ENCODE data around the gene RPS6KL1.

Gene RPS6KL1

GRCh38 chr14:74911221-74911620, 11.8 kb downstream of the RPS6KL1 start:
- H3K9me3 ChIP-seq (ENCODE audit: severe bottlenecking), result no peaks in the 10 kb centered on the region
- H3K4me3 ChIP-seq (ENCODE audit: low read depth, low read length), result no peak overlapping the region
- H3K27ac ChIP-seq, result no peak overlapping the region
- no peak for DNase-seq
- peaks cover 6% of the 10 kb centered on the region for H3K36me3 ChIP-seq
- no peaks in the 10 kb centered on the region for H3K27me3 ChIP-seq (ENCODE audit: insufficient read depth, low read depth, severe bottlenecking)
- TF ChIP-seq, protein P1, sequence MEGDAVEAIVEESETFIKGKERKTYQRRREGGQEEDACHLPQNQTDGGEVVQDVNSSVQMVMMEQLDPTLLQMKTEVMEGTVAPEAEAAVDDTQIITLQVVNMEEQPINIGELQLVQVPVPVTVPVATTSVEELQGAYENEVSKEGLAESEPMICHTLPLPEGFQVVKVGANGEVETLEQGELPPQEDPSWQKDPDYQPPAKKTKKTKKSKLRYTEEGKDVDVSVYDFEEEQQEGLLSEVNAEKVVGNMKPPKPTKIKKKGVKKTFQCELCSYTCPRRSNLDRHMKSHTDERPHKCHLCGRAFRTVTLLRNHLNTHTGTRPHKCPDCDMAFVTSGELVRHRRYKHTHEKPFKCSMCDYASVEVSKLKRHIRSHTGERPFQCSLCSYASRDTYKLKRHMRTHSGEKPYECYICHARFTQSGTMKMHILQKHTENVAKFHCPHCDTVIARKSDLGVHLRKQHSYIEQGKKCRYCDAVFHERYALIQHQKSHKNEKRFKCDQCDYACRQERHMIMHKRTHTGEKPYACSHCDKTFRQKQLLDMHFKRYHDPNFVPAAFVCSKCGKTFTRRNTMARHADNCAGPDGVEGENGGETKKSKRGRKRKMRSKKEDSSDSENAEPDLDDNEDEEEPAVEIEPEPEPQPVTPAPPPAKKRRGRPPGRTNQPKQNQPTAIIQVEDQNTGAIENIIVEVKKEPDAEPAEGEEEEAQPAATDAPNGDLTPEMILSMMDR (IDR thresholded peaks at IDR 0.05; ENCODE audit: low read depth, low read length), result no peak

DNA sequence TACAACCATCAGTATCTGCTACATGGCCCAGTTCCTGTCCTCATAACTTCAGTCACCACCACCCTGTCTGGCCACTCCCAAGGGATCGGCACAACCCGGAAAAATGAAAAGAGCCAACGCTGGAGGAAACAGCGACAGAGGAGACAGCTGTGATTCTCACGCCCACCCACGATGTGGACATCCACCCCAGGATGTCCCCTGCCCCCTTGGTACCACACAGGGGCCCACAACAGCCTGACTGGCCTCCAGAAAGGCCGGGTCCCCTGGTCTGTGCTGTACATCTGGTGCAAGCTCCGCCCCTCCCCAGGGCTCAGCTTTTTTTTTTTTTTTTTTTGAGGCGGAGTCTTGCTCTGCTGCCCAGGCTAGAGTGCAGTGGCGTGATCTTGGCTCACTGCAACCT, 12.5 kb downstream of the RPS6KL1 start:
- Histone ChIP-seq H3K4me3 (ENCODE audit: low read depth, low read length) (no peak overlapping the region), H3K27ac (no peak overlapping the region), H3K27me3 (ENCODE audit: insufficient read depth, low read depth, severe bottlenecking) (no peaks in the 10 kb centered on the region), H3K36me3 (peaks cover 6% of the 10 kb centered on the region), H3K9me3 (ENCODE audit: severe bottlenecking) (no peaks in the 10 kb centered on the region)
- DNase-seq, result no peak
- TF ChIP-seq, protein P1 (IDR thresholded peaks at IDR 0.05; ENCODE audit: low read depth, low read length), result no peak

DNA sequence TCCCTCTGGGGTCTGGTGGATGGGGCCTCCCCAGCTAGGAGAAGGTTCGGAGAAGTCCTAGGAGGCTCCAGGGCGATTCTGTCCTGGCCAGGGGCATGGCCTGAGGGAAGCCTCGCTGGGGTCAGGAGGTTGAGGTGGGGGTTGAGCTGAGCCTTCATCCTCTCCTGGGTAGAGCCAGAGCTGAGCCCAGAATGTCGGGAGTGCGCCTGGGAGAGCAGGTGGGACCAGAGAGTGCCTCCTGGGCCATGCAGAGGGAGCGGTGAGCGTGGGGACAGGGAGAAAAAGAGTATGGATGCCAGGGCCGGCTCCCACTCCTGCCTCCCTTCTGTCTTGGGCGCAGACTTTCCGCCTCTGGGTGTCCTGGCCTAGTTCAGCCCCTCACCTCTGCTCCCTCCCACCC, 13.1 kb downstream of the RPS6KL1 start:
- TF ChIP-seq, protein P1 (IDR thresholded peaks at IDR 0.05; ENCODE audit: low read depth, low read length), result no peak
- no peaks in the 10 kb centered on the region for H3K9me3 ChIP-seq (ENCODE audit: severe bottlenecking)
- DNase-seq, result no peak
- no peak overlapping the region for H3K4me3 ChIP-seq (ENCODE audit: low read depth, low read length)
- peaks cover 2% of the 10 kb centered on the region for H3K36me3 ChIP-seq
- H3K27ac ChIP-seq, result no peak overlapping the region
- H3K27me3 ChIP-seq (ENCODE audit: insufficient read depth, low read depth, severe bottlenecking), result no peaks in the 10 kb centered on the region

DNA sequence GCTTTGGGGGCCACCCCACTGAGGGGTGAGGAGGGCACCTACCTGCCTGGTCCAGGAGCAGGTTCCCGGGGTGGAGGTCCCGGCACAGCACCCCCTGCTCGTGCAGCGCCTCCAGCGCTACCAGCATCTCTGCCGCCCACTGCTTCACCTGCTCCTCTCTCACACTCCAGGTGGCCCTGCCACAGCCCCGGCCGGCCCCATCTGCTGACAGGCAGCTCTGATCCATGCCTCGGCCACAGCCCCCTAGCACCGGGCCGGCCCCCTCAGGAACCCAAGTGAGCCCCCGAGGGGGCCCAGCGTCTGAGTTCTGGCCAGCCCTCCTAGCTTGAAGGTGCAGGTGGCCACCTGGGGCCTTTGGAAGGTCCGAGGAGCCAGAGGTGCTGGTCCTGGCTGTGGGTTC, 13.6 kb downstream of the RPS6KL1 start:
- TF ChIP-seq, protein P1 (IDR thresholded peaks at IDR 0.05; ENCODE audit: low read depth, low read length), result no peak
- Histone ChIP-seq H3K36me3 (peaks cover 4% of the 10 kb centered on the region), H3K4me3 (ENCODE audit: low read depth, low read length) (no peak overlapping the region), H3K9me3 (ENCODE audit: severe bottlenecking) (no peaks in the 10 kb centered on the region), H3K27ac (no peak overlapping the region), H3K27me3 (ENCODE audit: insufficient read depth, low read depth, severe bottlenecking) (no peaks in the 10 kb centered on the region)
- DNase-seq, result no peak

DNA sequence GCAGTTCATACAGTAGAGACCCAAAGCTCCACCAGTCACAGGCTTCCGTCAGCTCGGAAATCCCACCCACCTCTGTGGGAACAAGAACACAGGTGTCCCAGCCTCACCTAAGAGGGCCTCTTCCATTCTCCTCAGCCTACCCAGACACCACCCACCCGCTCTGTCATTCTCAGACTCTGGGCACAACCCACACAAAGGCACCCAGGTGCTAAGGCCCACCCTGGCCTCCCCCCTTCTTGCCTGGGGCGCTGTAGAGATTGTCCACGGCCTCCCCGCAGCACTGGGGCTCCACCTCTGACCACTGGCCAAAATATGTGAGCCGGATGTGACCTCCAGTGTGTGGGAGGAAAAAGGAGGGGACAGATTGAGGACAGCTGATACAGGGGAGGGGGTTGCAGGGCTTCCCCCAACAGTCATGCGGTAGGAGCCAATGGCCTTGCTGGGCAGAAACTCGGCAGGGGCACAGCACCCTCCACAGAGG, 14.2 kb downstream of the RPS6KL1 start:
- Histone ChIP-seq H3K36me3 (peaks cover 2% of the 10 kb centered on the region; the same call in 1 of the 2 replicates), H3K27me3 (ENCODE audit: insufficient read depth, low read depth, severe bottlenecking) (no peaks in the 10 kb centered on the region), H3K4me3 (ENCODE audit: low read depth, low read length) (no peak overlapping the region), H3K9me3 (ENCODE audit: severe bottlenecking) (no peaks in the 10 kb centered on the region), H3K27ac (no peak overlapping the region)
- TF ChIP-seq, protein P1 (IDR thresholded peaks at IDR 0.05; ENCODE audit: low read depth, low read length), result no peak
- DNase-seq, result no peak

DNA sequence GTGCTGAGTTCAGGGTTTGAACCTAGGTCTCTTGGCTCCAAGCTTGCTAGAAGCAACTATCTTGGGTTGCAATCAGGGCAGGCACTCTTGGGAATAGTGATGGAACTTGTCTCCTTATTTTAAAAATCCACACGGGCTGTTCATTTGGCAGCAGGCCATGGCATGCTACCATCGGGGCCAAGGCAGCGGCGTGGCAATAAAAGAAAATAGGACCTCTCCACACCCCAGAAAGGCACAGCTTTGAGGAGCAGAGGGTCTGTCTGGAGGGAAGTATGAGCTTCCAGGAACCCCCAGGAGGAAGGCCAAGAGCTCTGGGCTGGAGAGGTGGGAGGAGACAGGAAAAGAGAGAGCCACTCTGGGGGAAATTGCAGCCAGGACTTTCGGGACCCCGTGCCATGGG, 15.3 kb downstream of the RPS6KL1 start:
- peaks cover 6% of the 10 kb centered on the region for H3K36me3 ChIP-seq
- TF ChIP-seq, protein P1 (IDR thresholded peaks at IDR 0.05; ENCODE audit: low read depth, low read length), result no peak
- no peak for DNase-seq
- no peaks in the 10 kb centered on the region for H3K27me3 ChIP-seq (ENCODE audit: insufficient read depth, low read depth, severe bottlenecking)
- no peak overlapping the region for H3K4me3 ChIP-seq (ENCODE audit: low read depth, low read length)
- no peaks in the 10 kb centered on the region for H3K9me3 ChIP-seq (ENCODE audit: severe bottlenecking)
- H3K27ac ChIP-seq, result no peak overlapping the region
